Measurements from ENCODE around the gene PDCD7. TPM values are rescaled to one million over a fixed set of nuclear protein-coding genes. Genes with fewer than 3 reads are reported as not detected.

Gene PDCD7
- total RNA-seq, 2 experiments from 2014 or later = 34.6 to 47.3 TPM

GRCh38 chr15:65115542-65115941 is 18.1 kb downstream of the PDCD7 start:
- Histone ChIP-seq H3K79me2 (ENCODE audit: insufficient read depth, low read depth, low read length) (no peaks in the 10 kb centered on the region), H3K27ac (ENCODE audit: low read depth, low read length, poor library complexity, severe bottlenecking) (no peak overlapping the region), H3K9me2 (ENCODE audit: insufficient read depth, low read length) (no peaks in the 10 kb centered on the region), H4K20me1 (ENCODE audit: insufficient read depth, low read length) (no peaks in the 10 kb centered on the region), H3K36me3 (ENCODE audit: insufficient read depth, low read length) (peaks cover 90% of the 10 kb centered on the region), H3K4me2 (ENCODE audit: low read length) (no peak overlapping the region), H2AFZ (ENCODE audit: low read length) (no peak overlapping the region), H3K9me3 (ENCODE audit: low read length) (no peaks in the 10 kb centered on the region), H3K4me3 (ENCODE audit: low read depth, low read length, poor library complexity, severe bottlenecking) (no peak overlapping the region), H3K4me1 (ENCODE audit: insufficient read depth, low read length, poor library complexity, severe bottlenecking) (no peaks in the 10 kb centered on the region)
- ChIA-PET POLR2A (interaction anchor here (0.6 to 1.2 kb wide), 3 partner anchors 20 to 170 kb away, joined by 3 to 4 read pairs (median 4); no protein-coding TSS in a partner anchor), CTCF (ENCODE audit: unreplicated experiment) (no interaction called here)
- TF ChIP-seq EZH2phosphoT487 (IDR thresholded peaks at IDR 0.05; ENCODE audit: borderline replicate concordance, low read depth, low read length) (no peak), CTCF (conservative IDR thresholded peaks at IDR 0.05; ENCODE audit: low read length) (no peak)
- DNase-seq (ENCODE audit: low spot score) = no peak
- intact Hi-C loops (cut with micrococcal nuclease; ENCODE audit: unreplicated experiment) = no loop called here
- BruUV-seq (replicated peaks) = no TSS peak

GRCh38 chr15:65115086-65115485 is 18.5 kb downstream of the PDCD7 start, which contains the start of gene UBAP1L:
Gene UBAP1L, minus strand, starts transcription at chr15:65115200. Its CDS starts 8,985 bp downstream, at chr15:65106215.
- Histone ChIP-seq H3K4me3 (ENCODE audit: low read depth, low read length, poor library complexity, severe bottlenecking) (no peak within 1 kb of the TSS), H3K4me2 (ENCODE audit: low read length) (no peak within 1 kb of the TSS), H4K20me1 (ENCODE audit: insufficient read depth, low read length) (no peaks in the 10 kb centered on the region), H2AFZ (ENCODE audit: low read length) (no peak within 1 kb of the TSS), H3K9me2 (ENCODE audit: insufficient read depth, low read length) (no peaks in the 10 kb centered on the region), H3K79me2 (ENCODE audit: insufficient read depth, low read depth, low read length) (no peaks in the 10 kb centered on the region), H3K4me1 (ENCODE audit: insufficient read depth, low read length, poor library complexity, severe bottlenecking) (no peaks in the 10 kb centered on the region), H3K27ac (ENCODE audit: low read depth, low read length, poor library complexity, severe bottlenecking) (no peak within 1 kb of the TSS), H3K36me3 (ENCODE audit: insufficient read depth, low read length) (peaks cover 85% of the 10 kb centered on the region), H3K9me3 (ENCODE audit: low read length) (no peaks in the 10 kb centered on the region)
- BruUV-seq (replicated peaks) = no TSS peak
- POLR2A ChIA-PET = interaction anchor here (0.6 to 1.2 kb wide), 4 partner anchors 20 to 947 kb away, joined by 3 to 6 read pairs (median 4); no protein-coding TSS in a partner anchor
- no peak for TF ChIP-seq EZH2phosphoT487 (IDR thresholded peaks at IDR 0.05; ENCODE audit: borderline replicate concordance, low read depth, low read length)
- no peak for TF ChIP-seq CTCF (conservative IDR thresholded peaks at IDR 0.05; ENCODE audit: low read length)
- CTCF ChIA-PET (ENCODE audit: unreplicated experiment) = no interaction called here
- no peak for DNase-seq (ENCODE audit: low spot score)
- intact Hi-C loops (cut with micrococcal nuclease; ENCODE audit: unreplicated experiment) = no loop called here

- no peak overlapping the region for H3K27ac ChIP-seq (ENCODE audit: low read depth, low read length, poor library complexity, severe bottlenecking)
- intact Hi-C loops (cut with micrococcal nuclease; ENCODE audit: unreplicated experiment) = no loop called here
- POLR2A ChIA-PET = no interaction called here
- no peak overlapping the region for H3K4me3 ChIP-seq (ENCODE audit: low read depth, low read length, poor library complexity, severe bottlenecking)
- H3K36me3 ChIP-seq (ENCODE audit: insufficient read depth, low read length) = peaks cover 53% of the 10 kb centered on the region
- no peak overlapping the region for H3K4me2 ChIP-seq (ENCODE audit: low read length)
- H3K9me3 ChIP-seq (ENCODE audit: low read length) = no peaks in the 10 kb centered on the region
- CTCF ChIA-PET (ENCODE audit: unreplicated experiment) = interaction anchor here (0.8 kb wide), 1 partner anchor 12 kb away, joined by 3 read pairs; no protein-coding TSS in a partner anchor
- H3K4me1 ChIP-seq (ENCODE audit: insufficient read depth, low read length, poor library complexity, severe bottlenecking) = no peaks in the 10 kb centered on the region
- BruUV-seq (replicated peaks) = no TSS peak
- H4K20me1 ChIP-seq (ENCODE audit: insufficient read depth, low read length) = no peaks in the 10 kb centered on the region
- TF ChIP-seq CTCF (conservative IDR thresholded peaks at IDR 0.05; ENCODE audit: low read length) (no peak), EZH2phosphoT487 (IDR thresholded peaks at IDR 0.05; ENCODE audit: borderline replicate concordance, low read depth, low read length) (no peak)
- no peaks in the 10 kb centered on the region for H3K79me2 ChIP-seq (ENCODE audit: insufficient read depth, low read depth, low read length)
- no peak overlapping the region for H2AFZ ChIP-seq (ENCODE audit: low read length)
- no peak for DNase-seq (ENCODE audit: low spot score)
- no peaks in the 10 kb centered on the region for H3K9me2 ChIP-seq (ENCODE audit: insufficient read depth, low read length)
Observed at GRCh38 chr15:65110676-65111292, 22.8 kb downstream of the PDCD7 start.
